ENCODE results near the gene TRMT1L. TPM values are rescaled to one million over a fixed set of nuclear protein-coding genes. Genes with fewer than 3 reads are reported as not detected.
A peak's percentile ranks its signal among the peaks of the same experiment; 100 is the strongest.
"Not testable (repeated sequence)": the region's sequence is repeated elsewhere in the genome, so short reads cannot be mapped to it uniquely, and the experiment has no call there.

TRMT1L gene
- total RNA-seq, result 10 to 100 TPM; 19.8 to 35.7 TPM

DNA sequence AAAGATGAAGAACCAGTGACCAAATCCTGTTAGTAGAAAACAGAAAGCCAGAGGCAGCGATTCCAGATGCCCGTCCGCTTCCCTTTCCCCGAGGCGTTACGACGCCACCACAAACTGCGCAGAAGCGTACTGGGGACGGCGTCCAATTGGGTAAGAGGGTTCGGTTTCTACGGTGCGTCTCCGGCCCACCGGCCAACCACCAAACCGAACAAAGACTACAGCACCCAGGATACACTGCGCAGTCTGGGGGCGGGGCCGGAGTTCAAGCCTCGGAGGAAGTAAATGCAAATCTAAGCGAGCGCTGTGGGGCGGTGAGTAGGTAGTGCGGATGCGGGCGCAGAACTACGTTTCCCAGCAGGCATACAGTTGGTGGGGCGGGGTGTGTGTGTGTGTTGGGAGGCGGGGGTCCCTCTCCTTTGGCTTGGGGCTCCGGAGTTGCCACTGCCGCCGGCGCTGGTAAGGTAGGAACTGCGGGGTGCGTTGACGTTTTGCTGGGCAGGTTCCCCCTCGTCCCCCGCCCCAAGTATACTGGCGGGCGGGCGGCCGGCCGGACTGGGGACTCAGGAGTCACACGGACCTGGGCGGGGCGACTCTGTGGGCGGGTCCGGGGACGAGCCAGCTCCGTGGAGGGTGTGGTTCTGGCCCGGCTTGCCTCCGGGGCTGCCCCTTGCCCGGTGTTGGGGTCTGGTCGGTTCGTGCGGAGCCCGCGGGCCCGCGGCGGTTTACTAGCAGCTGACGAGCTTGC is at the start of gene TRMT1L, which contains the start of gene SWT1:
TSS of gene TRMT1L (minus strand) at position 100 of the 745 bp plus-strand sequence. CDS start 241 bp downstream, outside the sequence.
TSS of gene SWT1 (plus strand) at position 314 of the 745 bp plus-strand sequence. CDS start 3,675 bp downstream, outside the sequence.
- TF ChIP-seq POLR2A (IDR thresholded peaks at IDR 0.05) (peak; percentile 93), POLR2AphosphoS5 (IDR thresholded peaks at IDR 0.05) (peak; percentile 99), CTCF (IDR thresholded peaks at IDR 0.05) (no peak)
- Histone ChIP-seq H3K27me3 (replicated peaks; ENCODE audit: insufficient read depth) (no peaks in the 10 kb centered on the region), H3K36me3 (no peaks in the 10 kb centered on the region), H3K9me3 (no peaks in the 10 kb centered on the region), H3K27ac (peak within 1 kb of the TSS; percentile 97 to 98), H3K4me1 (replicated peaks) (peaks cover 8% of the 10 kb centered on the region), H3K4me3 (peak within 1 kb of the TSS; percentile 73 to 94)
- WGBS, result under 1% methylated on average over 56 of the region's 63 CpGs
- DNase-seq (ENCODE audit: low spot score), result peak; percentile 100
- intact Hi-C loops (cut with DNase I), result loop anchor here (5.0 to 10.0 kb wide), 4 partner anchors 110 to 405 kb away; partner anchors contain the start of genes EDEM3 and RNF2

GRCh38 chr1:185200889-185201288 is 44.1 kb upstream of the TRMT1L start:
- intact Hi-C loops (cut with DNase I), result no loop called here
- no peaks in the 10 kb centered on the region for H3K9me3 ChIP-seq
- WGBS, result 99% methylated on average over 7 of the region's 8 CpGs
- H3K4me3 ChIP-seq, result no peak overlapping the region
- H3K27me3 ChIP-seq (replicated peaks; ENCODE audit: insufficient read depth), result no peaks in the 10 kb centered on the region
- no peaks in the 10 kb centered on the region for H3K36me3 ChIP-seq
- TF ChIP-seq POLR2AphosphoS5 (IDR thresholded peaks at IDR 0.05), result no peak
- TF ChIP-seq POLR2A (IDR thresholded peaks at IDR 0.05), result no peak
- TF ChIP-seq CTCF (IDR thresholded peaks at IDR 0.05), result no peak
- H3K27ac ChIP-seq, result no peak overlapping the region
- no peaks in the 10 kb centered on the region for H3K4me1 ChIP-seq (replicated peaks)
- DNase-seq (ENCODE audit: low spot score), result no peak

GRCh38 chr1:185198712-185199111 is 42.0 kb upstream of the TRMT1L start:
- intact Hi-C loops (cut with DNase I); H3K36me3 ChIP-seq: not testable (repeated sequence)

DNA sequence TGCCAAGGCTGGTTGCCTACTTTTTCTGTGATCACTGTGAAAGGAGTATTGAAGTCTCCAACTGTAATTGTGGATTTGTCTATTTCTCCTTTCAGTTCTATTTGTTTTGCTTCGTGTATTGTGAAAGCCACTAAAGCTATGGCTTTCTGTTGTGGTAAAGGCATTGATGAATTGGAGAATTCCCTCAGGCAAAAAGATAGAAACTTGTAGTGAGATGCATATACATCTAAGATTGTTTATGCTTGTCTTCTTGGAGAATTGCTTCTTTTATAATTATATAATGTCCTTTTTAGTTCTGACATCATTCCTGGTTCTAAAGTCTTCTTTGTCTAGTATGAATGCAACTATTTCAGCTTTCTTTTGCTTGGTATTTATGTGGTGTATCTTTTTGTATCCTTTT is 37.0 kb upstream of the TRMT1L start:
- 61% methylated on average over 1 of the region's 1 CpG for WGBS
- DNase-seq (ENCODE audit: low spot score), result no peak
- intact Hi-C loops (cut with DNase I), result no loop called here

More at GRCh38 chr1:185198712-185199111, 42.0 kb upstream of the TRMT1L start:
- not testable (repeated sequence) for H3K9me3 ChIP-seq; H3K27ac ChIP-seq; H3K4me1 ChIP-seq (replicated peaks); DNase-seq (ENCODE audit: low spot score); H3K27me3 ChIP-seq (replicated peaks; ENCODE audit: insufficient read depth); H3K4me3 ChIP-seq
- 97% methylated on average over 4 of the region's 4 CpGs for WGBS

More for the DNA sequence above, 37.0 kb upstream of the TRMT1L start:
- TF ChIP-seq POLR2AphosphoS5 (IDR thresholded peaks at IDR 0.05) (no peak), POLR2A (IDR thresholded peaks at IDR 0.05) (no peak), CTCF (IDR thresholded peaks at IDR 0.05) (no peak)
- no peak overlapping the region for H3K27ac ChIP-seq
- no peaks in the 10 kb centered on the region for H3K27me3 ChIP-seq (replicated peaks; ENCODE audit: insufficient read depth)
- no peaks in the 10 kb centered on the region for H3K4me1 ChIP-seq (replicated peaks)
- no peak overlapping the region for H3K4me3 ChIP-seq
- H3K9me3 ChIP-seq, result no peaks in the 10 kb centered on the region
- H3K36me3 ChIP-seq, result no peaks in the 10 kb centered on the region
